Astrocyte of the spinal cord (primary cell): ENCODE measurements around the gene BTN3A1.

Experiments used
- DNase-seq: peaks from one replicate; pipeline ENCODE4 v3.0.0; 2011; ENCODE audit warnings: low read depth, low spot score
- H3K4me3 ChIP-seq: 2 replicates; pipeline ENCODE4 v1.5.1; 2011; ENCODE audit warnings: low read depth, mild to moderate bottlenecking, low read length, moderate library complexity
- CTCF ChIP-seq: IDR thresholded peaks from 2 replicates; pipeline ENCODE4 v1.5.1; 2012; ENCODE audit warnings: low read depth, mild to moderate bottlenecking, low read length, inconsistent platforms
- in situ Hi-C: cut with HindIII; loops from 2 replicates; pipeline ENCODE4 v1.10.0; 2017; ENCODE audit warnings: low sequenced_read_pairs

The BTN3A1 gene

GRCh38 chr6:26436018-26436417 is 33.9 kb downstream of the BTN3A1 start:
- TF ChIP-seq CTCF = no peak
- in situ Hi-C loops = no loop called here
- no peak for DNase-seq
- H3K4me3 ChIP-seq = no peak overlapping the region

- TF ChIP-seq CTCF = no peak
- in situ Hi-C loops = no loop called here
- DNase-seq = no peak
- H3K4me3 ChIP-seq = no peak overlapping the region
Observed at GRCh38 chr6:26437550-26437949, 35.5 kb downstream of the BTN3A1 start.

DNA sequence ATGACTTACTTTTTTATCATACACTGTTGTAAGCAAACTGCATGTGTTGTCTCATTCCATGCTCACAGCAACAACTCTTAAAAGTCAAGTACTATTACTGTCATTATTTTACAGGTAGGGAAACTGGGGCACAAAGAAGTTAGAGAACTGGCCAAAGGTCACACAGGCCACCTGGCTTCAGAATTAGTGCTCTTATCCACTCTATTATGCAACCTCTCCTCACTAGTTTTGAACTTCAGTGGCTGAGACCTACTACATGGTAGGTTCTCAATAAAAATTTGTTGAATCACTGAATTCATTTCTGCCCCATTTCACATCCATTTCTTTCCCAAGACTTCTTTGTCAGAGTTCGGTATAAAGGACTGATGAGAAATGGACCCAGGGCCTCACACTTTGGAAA is 35.9 kb downstream of the BTN3A1 start:
- TF ChIP-seq CTCF = no peak
- no peak for DNase-seq
- H3K4me3 ChIP-seq = no peak overlapping the region
- in situ Hi-C loops = no loop called here

DNA sequence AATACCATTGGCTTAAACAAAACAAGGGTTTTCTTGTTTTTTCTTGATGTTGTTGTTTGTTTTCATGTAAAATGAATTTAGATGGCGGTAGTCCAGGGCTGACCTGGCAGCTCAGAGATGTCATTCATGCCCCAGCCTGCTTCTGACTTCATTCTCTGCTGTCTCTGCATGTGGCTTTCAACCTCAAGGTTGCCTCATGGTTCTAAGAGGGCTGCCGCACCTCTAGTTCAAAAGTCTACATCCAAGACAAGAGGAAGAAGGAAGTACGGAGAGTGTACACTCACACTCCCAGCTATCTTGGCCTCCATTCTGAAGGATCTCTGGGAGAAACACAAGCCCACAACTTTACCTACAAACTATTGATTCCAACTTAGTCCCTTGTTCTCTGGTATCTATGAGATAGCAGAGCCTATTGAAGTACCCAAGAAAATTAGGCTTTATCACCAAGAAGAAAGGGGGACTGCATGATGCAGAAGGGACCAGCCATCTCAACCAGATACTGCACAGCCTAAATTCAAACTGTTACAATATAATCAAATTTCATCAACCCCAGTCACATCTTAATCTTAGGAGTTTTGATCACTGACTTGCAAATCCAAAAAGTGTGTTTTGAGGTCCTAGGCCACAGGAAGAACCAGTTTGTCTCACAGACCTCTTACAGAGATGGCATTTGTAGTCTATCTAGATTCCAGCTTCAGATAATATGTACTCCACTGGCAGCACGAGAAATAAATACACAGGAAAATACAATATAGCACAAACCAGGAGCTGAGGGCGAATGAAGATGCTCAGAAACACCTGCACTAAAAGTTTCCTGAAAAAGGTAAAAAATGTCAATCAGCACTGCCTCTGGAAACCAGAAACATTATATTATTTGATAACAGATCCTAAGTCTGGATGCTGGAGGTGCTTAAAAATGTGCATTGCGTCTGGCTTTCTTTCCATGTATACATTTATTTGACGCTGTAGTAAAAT is 37.4 kb downstream of the BTN3A1 start:
- no peak for DNase-seq
- in situ Hi-C loops = no loop called here
- no peak for TF ChIP-seq CTCF
- peak overlapping the region; percentile 66 for H3K4me3 ChIP-seq

GRCh38 chr6:26440977-26441358 is 38.9 kb downstream of the BTN3A1 start:
- DNase-seq = no peak
- H3K4me3 ChIP-seq = peak overlapping the region; percentile 66
- no peak for TF ChIP-seq CTCF
- in situ Hi-C loops = no loop called here

DNA sequence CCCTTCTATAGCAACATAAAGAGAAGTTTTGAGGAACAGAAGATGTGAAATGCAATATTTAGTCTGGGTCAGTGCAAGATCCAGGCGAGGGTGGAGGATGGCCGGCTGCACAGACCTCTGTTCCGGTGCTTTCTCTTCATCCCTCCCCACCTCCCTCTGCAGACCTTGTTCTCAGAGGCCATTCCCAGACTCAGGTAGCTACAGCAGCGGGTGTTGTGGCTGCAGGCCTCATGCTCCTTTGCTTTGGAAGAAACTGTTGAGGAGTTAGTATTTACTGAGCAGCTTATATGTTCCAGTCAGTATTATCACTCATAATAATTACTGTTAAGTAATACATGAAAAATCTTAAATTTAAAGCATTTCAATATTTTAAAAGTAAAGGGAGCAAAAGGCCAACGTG is 39.9 kb downstream of the BTN3A1 start:
- DNase-seq = no peak
- no peak for TF ChIP-seq CTCF
- in situ Hi-C loops = no loop called here
- no peak overlapping the region for H3K4me3 ChIP-seq
